ENCODE data around the gene DNAH9.

DNA sequence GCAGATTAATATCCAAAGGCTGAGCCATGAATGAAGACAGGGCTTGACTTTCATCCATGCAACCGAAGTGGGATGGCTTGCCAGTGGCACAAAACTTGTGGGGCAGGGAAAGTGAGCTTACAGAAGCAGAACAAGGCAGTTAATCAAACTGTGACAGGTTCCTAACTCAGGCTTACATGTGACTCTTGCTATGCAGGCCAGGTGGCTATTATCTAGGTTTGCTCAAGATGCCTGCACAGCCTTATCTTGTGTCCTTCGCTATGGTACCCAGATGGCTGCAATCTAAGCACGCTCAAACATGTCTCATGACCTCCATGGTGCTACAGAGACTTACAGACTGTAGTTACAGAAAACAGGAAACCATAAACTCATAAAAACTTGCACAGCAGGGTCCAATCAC, 8.6 kb upstream of the DNAH9 start:
- TF ChIP-seq, protein P1, sequence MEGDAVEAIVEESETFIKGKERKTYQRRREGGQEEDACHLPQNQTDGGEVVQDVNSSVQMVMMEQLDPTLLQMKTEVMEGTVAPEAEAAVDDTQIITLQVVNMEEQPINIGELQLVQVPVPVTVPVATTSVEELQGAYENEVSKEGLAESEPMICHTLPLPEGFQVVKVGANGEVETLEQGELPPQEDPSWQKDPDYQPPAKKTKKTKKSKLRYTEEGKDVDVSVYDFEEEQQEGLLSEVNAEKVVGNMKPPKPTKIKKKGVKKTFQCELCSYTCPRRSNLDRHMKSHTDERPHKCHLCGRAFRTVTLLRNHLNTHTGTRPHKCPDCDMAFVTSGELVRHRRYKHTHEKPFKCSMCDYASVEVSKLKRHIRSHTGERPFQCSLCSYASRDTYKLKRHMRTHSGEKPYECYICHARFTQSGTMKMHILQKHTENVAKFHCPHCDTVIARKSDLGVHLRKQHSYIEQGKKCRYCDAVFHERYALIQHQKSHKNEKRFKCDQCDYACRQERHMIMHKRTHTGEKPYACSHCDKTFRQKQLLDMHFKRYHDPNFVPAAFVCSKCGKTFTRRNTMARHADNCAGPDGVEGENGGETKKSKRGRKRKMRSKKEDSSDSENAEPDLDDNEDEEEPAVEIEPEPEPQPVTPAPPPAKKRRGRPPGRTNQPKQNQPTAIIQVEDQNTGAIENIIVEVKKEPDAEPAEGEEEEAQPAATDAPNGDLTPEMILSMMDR (IDR thresholded peaks at IDR 0.05) = no peak
- no peak for TF ChIP-seq EZH2 (IDR thresholded peaks at IDR 0.05; ENCODE audit: borderline replicate concordance, insufficient read depth, low read depth, low read length, poor library complexity, severe bottlenecking)
